Mammary epithelial cell (primary cell): ENCODE results near the gene KIAA1755.

Experiments
- CTCF ChIP-seq, 2 donors: IDR thresholded peaks in 1 of 2; conservative IDR thresholded peaks in 1 of 2; 2 replicates each; pipeline ENCODE4 v1.5.1; 2011 to 2012; ENCODE audit warnings: inconsistent platforms in 2 of 2, low read length in 2 of 2, mild to moderate bottlenecking in 2 of 2, control low read depth in 1 of 2, low read depth in 1 of 2; ENCODE audit not compliant: insufficient read depth in 1 of 2; ENCODE audit errors: extremely low read depth in 1 of 2
- EZH2 ChIP-seq: IDR thresholded peaks from 2 replicates; pipeline ENCODE4 v1.6.1; 2012; ENCODE audit warnings: low read length, inconsistent platforms, borderline replicate concordance

DNA sequence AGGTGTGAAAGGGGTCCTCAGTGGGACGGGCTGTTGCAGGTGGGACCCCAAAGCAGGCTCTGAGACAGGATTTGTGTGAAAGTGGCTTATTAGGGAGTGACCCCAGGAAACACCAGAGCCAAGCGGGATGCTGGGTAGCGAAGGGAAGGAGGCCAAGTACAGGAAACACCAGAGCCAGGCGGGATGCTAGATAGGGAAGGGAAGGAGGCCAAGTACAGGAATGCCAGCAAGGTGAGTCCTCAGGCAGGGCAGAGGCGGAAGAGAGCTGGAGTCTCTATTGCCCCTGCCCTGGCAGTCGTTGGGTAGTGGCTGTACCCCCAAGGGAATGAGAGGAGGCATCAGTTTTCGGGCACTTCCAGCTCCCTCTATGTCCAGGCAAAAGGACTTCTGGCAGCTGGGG, 65.0 kb downstream of the KIAA1755 start:
- TF ChIP-seq CTCF (conservative IDR thresholded peaks at IDR 0.05 in 1 of 2, IDR thresholded peaks at IDR 0.05 in 1 of 2; ENCODE audit: extremely low read depth in 1 of 2, insufficient read depth in 1 of 2, low read depth in 1 of 2, low read length in 2 of 2) (no peak), EZH2 (no peak)
